Brain microvascular endothelial cell (primary cell): ENCODE results near the gene TAF4.

Source experiments
- DNase-seq: peaks from one replicate; pipeline ENCODE4 v3.0.0-alpha.2; 2020
- H3K27ac ChIP-seq: fragments of 250-450 bp; sonication (Bioruptor Pico); 2 replicates; pipeline ENCODE4 v1.5.1; 2020; ENCODE audit warnings: mild to moderate bottlenecking, moderate library complexity
- H3K27me3 ChIP-seq: fragments of 250-450 bp; sonication (Bioruptor Pico); replicated peaks from 2 replicates; pipeline ENCODE4 v1.5.1; 2020; ENCODE audit warnings: mild to moderate bottlenecking
- H3K36me3 ChIP-seq: fragments of 250-450 bp; sonication (Bioruptor Pico); replicated peaks from 2 replicates; pipeline ENCODE4 v1.5.1; 2020; ENCODE audit warnings: mild to moderate bottlenecking
- H3K4me3 ChIP-seq: 2 replicates; pipeline ENCODE4 v1.5.1; 2011; ENCODE audit warnings: low read depth, mild to moderate bottlenecking, control low read depth, low read length, moderate library complexity
- CTCF ChIP-seq: IDR thresholded peaks from 2 replicates; pipeline ENCODE4 v1.5.1; 2011; ENCODE audit warnings: low read depth, mild to moderate bottlenecking, moderate library complexity, low read length, control low read depth, inconsistent platforms; ENCODE audit errors: missing control alignments
- in situ Hi-C: cut with HindIII; loops from 2 replicates; pipeline ENCODE4 v1.10.0; 2017; ENCODE audit warnings: low sequenced_read_pairs, low pct_ligation_motif_present

TAF4 gene

GRCh38 chr20:62064770-62065673 lies 659 bp downstream of the TAF4 start:
- Histone ChIP-seq H3K4me3 (peak overlapping the region; percentile 56), H3K36me3 (no peaks in the 10 kb centered on the region), H3K27me3 (no peaks in the 10 kb centered on the region), H3K27ac (no peak overlapping the region)
- no peak for DNase-seq
- in situ Hi-C loops: no loop called here
- TF ChIP-seq CTCF: no peak

- H3K36me3 ChIP-seq: no peaks in the 10 kb centered on the region
- H3K27me3 ChIP-seq: no peaks in the 10 kb centered on the region
- H3K4me3 ChIP-seq: peak overlapping the region; percentile 46
- no peak overlapping the region for H3K27ac ChIP-seq
- TF ChIP-seq CTCF: no peak
- DNase-seq: no peak
- in situ Hi-C loops: no loop called here
Measured at GRCh38 chr20:62063981-62064769, 1.5 kb downstream of the TAF4 start.

- H3K27me3 ChIP-seq: no peaks in the 10 kb centered on the region
- no peak for TF ChIP-seq CTCF
- no peak for DNase-seq
- H3K36me3 ChIP-seq: no peaks in the 10 kb centered on the region
- no peak overlapping the region for H3K27ac ChIP-seq
- peak overlapping the region; percentile 46 for H3K4me3 ChIP-seq
- in situ Hi-C loops: no loop called here
Measured at GRCh38 chr20:62063315-62063980, 2.2 kb downstream of the TAF4 start.

- H3K4me3 ChIP-seq: peak overlapping the region; percentile 46
- H3K27me3 ChIP-seq: no peaks in the 10 kb centered on the region
- TF ChIP-seq CTCF: no peak
- in situ Hi-C loops: no loop called here
- H3K27ac ChIP-seq: no peak overlapping the region
- no peaks in the 10 kb centered on the region for H3K36me3 ChIP-seq
- DNase-seq: no peak
Measured at GRCh38 chr20:62062661-62063314, 2.9 kb downstream of the TAF4 start.

- no peak for DNase-seq
- no peaks in the 10 kb centered on the region for H3K27me3 ChIP-seq
- in situ Hi-C loops: no loop called here
- H3K36me3 ChIP-seq: no peaks in the 10 kb centered on the region
- no peak overlapping the region for H3K4me3 ChIP-seq
- TF ChIP-seq CTCF: no peak
- H3K27ac ChIP-seq: no peak overlapping the region
Measured at GRCh38 chr20:62061851-62062423, 3.7 kb downstream of the TAF4 start.
